Liver (tissue), 3 donors: ENCODE measurements around the gene SPPL2C.

Experiments used
- CTCF ChIP-seq: fragments of 150-350 bp; IDR thresholded peaks from 2 replicates; pipeline ENCODE4 v1.5.1; 2017; ENCODE audit warnings: improper control_type of control experiment, low read depth, low read length; ENCODE audit not compliant: missing input control
- EGR1 ChIP-seq, 2 donors: IDR thresholded peaks; 2 replicates each; pipeline ENCODE4 v1.6.1; 2016 to 2018; ENCODE audit warnings: antibody characterized with exemption in 2 of 2, low read depth in 2 of 2
- GABPA ChIP-seq, 2 donors: IDR thresholded peaks in 1 of 2; conservative IDR thresholded peaks in 1 of 2; 2 replicates each; pipeline ENCODE4 v1.6.1; 2016; ENCODE audit warnings: antibody characterized with exemption in 2 of 2, mild to moderate bottlenecking in 1 of 2, moderate library complexity in 1 of 2
- MAX ChIP-seq: IDR thresholded peaks from 2 replicates; pipeline ENCODE4 v1.6.1; 2016; ENCODE audit warnings: antibody characterized with exemption
- NR2F2 ChIP-seq: IDR thresholded peaks from 2 replicates; pipeline ENCODE4 v1.6.1; 2016; ENCODE audit warnings: antibody characterized with exemption
- REST ChIP-seq: IDR thresholded peaks from 2 replicates; pipeline ENCODE4 v1.6.1; 2016; ENCODE audit warnings: antibody characterized with exemption, mild to moderate bottlenecking
- ZBTB33 ChIP-seq: IDR thresholded peaks from 2 replicates; pipeline ENCODE4 v1.6.1; 2016; ENCODE audit warnings: antibody characterized with exemption
- donor health status: healthy.
- donor health status: healthy.

GRCh38 chr17:45826919-45827588, 17.6 kb upstream of the SPPL2C start:
- TF ChIP-seq CTCF (no peak), NR2F2 (no peak), MAX (no peak), EGR1 (IDR thresholded peaks at IDR 0.05; ENCODE audit: low read depth in 2 of 2) (no peak), ZBTB33 (no peak), REST (no peak), GABPA (IDR thresholded peaks at IDR 0.05 in 1 of 2, conservative IDR thresholded peaks at IDR 0.05 in 1 of 2) (no peak)
